ENCODE measurements around the gene CCDC112. TPM values are rescaled to one million over a fixed set of nuclear protein-coding genes. Genes with fewer than 3 reads are reported as not detected.

Gene CCDC112
- total RNA-seq, 1 donor from 2014 or later, result 13.0 TPM

DNA sequence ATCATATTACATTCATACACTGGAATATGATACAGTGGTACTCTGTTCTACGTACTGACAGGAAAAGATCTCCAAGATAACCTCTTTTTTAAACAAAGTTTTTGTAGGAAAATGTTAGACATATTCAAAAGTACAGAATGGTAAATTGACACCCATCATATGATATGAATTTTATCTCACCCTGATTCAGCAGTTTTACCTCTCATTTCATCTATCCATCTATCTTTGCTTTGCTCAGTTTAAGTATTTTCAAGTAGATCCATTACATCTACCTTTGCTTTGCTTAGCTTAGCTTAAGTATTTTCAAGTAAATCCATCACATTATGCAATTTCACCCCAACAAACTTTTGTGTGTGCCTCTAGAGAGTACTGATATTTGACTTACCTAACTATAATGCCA, 14.3 kb downstream of the CCDC112 start:
- Histone ChIP-seq H3K4me2 (ENCODE audit: low read length) (no peak overlapping the region), H3K27ac (ENCODE audit: low read depth, low read length) (no peak overlapping the region), H3K4me3 (ENCODE audit: insufficient read depth, low read depth, low read length) (no peak overlapping the region), H3K9me3 (ENCODE audit: insufficient read depth, low read depth, low read length) (no peaks in the 10 kb centered on the region), H3K27me3 (ENCODE audit: insufficient read depth, low read length) (no peaks in the 10 kb centered on the region), H3K9ac (ENCODE audit: low read length) (no peak overlapping the region), H4K20me1 (ENCODE audit: insufficient read depth, low read length) (peaks cover 8% of the 10 kb centered on the region), H3K4me1 (ENCODE audit: insufficient read depth, low read length) (no peaks in the 10 kb centered on the region), H3K79me2 (ENCODE audit: insufficient read depth, low read length) (peaks cover 9% of the 10 kb centered on the region), H2AFZ (ENCODE audit: low read depth, low read length) (no peak overlapping the region), H3K36me3 (ENCODE audit: insufficient read depth, low read length) (no peaks in the 10 kb centered on the region)
- H3K4me1 Mint-ChIP-seq (ENCODE audit: low read depth, unreplicated experiment), result peaks cover 8% of the 10 kb centered on the region
- FAIRE-seq (no peak), DNase-seq (ENCODE audit: low read depth) (no peak)
- H3K36me3 Mint-ChIP-seq (ENCODE audit: low read depth, unreplicated experiment), result no peaks in the 10 kb centered on the region
- no peaks in the 10 kb centered on the region for H3K9me3 Mint-ChIP-seq (ENCODE audit: unreplicated experiment)
- TF ChIP-seq EZH2 (IDR thresholded peaks at IDR 0.05; ENCODE audit: insufficient read depth, low read length), result no peak
- TF ChIP-seq, protein P1, sequence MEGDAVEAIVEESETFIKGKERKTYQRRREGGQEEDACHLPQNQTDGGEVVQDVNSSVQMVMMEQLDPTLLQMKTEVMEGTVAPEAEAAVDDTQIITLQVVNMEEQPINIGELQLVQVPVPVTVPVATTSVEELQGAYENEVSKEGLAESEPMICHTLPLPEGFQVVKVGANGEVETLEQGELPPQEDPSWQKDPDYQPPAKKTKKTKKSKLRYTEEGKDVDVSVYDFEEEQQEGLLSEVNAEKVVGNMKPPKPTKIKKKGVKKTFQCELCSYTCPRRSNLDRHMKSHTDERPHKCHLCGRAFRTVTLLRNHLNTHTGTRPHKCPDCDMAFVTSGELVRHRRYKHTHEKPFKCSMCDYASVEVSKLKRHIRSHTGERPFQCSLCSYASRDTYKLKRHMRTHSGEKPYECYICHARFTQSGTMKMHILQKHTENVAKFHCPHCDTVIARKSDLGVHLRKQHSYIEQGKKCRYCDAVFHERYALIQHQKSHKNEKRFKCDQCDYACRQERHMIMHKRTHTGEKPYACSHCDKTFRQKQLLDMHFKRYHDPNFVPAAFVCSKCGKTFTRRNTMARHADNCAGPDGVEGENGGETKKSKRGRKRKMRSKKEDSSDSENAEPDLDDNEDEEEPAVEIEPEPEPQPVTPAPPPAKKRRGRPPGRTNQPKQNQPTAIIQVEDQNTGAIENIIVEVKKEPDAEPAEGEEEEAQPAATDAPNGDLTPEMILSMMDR (IDR thresholded peaks at IDR 0.05; ENCODE audit: insufficient read depth, low read depth, low read length), result no peak
- no peak overlapping the region for H3K27ac Mint-ChIP-seq (ENCODE audit: unreplicated experiment)
- H3K4me3 Mint-ChIP-seq (ENCODE audit: unreplicated experiment), result no peak overlapping the region
- H3K27me3 Mint-ChIP-seq (ENCODE audit: low read depth, unreplicated experiment), result no peaks in the 10 kb centered on the region

DNA sequence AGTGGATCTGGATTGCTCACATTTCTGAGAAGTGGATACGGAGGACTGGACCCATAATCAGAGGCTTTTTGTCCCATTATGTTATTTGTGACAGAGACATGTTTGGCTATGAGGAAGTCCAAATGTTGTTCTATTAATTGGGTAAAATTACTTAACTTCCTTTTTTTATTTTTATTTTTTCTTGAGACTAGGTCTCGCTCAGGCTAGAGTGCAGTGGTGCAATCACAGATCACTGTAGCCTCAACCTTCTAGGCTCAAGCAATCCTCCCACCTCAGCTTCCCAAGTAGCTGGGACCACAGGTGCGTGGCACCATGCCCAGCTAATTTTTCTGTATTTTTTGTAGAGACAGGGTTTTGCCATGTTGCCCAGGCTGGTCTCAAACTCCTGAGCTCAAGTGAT, 21.9 kb downstream of the CCDC112 start:
- Mint-ChIP-seq H3K4me3 (ENCODE audit: unreplicated experiment) (no peak overlapping the region), H3K4me1 (ENCODE audit: low read depth, unreplicated experiment) (no peaks in the 10 kb centered on the region), H3K36me3 (ENCODE audit: low read depth, unreplicated experiment) (no peaks in the 10 kb centered on the region), H3K27ac (ENCODE audit: unreplicated experiment) (no peak overlapping the region), H3K9me3 (ENCODE audit: unreplicated experiment) (no peaks in the 10 kb centered on the region), H3K27me3 (ENCODE audit: low read depth, unreplicated experiment) (no peaks in the 10 kb centered on the region)
- no peaks in the 10 kb centered on the region for H3K79me2 ChIP-seq (ENCODE audit: insufficient read depth, low read length)
- H3K4me3 ChIP-seq (ENCODE audit: insufficient read depth, low read depth, low read length), result no peak overlapping the region
- no peak overlapping the region for H3K4me2 ChIP-seq (ENCODE audit: low read length)
- no peaks in the 10 kb centered on the region for H3K4me1 ChIP-seq (ENCODE audit: insufficient read depth, low read length)
- DNase-seq (ENCODE audit: low read depth), result no peak
- no peak for FAIRE-seq
- no peak overlapping the region for H2AFZ ChIP-seq (ENCODE audit: low read depth, low read length)
- H3K9me3 ChIP-seq (ENCODE audit: insufficient read depth, low read depth, low read length), result no peaks in the 10 kb centered on the region
- no peaks in the 10 kb centered on the region for H4K20me1 ChIP-seq (ENCODE audit: insufficient read depth, low read length)
- H3K9ac ChIP-seq (ENCODE audit: low read length), result no peak overlapping the region
- peaks cover 3% of the 10 kb centered on the region for H3K36me3 ChIP-seq (ENCODE audit: insufficient read depth, low read length)
- no peak overlapping the region for H3K27ac ChIP-seq (ENCODE audit: low read depth, low read length)
- no peaks in the 10 kb centered on the region for H3K27me3 ChIP-seq (ENCODE audit: insufficient read depth, low read length)
- TF ChIP-seq EZH2 (IDR thresholded peaks at IDR 0.05; ENCODE audit: insufficient read depth, low read length), result no peak
- TF ChIP-seq, protein P1 (IDR thresholded peaks at IDR 0.05; ENCODE audit: insufficient read depth, low read depth, low read length), result no peak

DNA sequence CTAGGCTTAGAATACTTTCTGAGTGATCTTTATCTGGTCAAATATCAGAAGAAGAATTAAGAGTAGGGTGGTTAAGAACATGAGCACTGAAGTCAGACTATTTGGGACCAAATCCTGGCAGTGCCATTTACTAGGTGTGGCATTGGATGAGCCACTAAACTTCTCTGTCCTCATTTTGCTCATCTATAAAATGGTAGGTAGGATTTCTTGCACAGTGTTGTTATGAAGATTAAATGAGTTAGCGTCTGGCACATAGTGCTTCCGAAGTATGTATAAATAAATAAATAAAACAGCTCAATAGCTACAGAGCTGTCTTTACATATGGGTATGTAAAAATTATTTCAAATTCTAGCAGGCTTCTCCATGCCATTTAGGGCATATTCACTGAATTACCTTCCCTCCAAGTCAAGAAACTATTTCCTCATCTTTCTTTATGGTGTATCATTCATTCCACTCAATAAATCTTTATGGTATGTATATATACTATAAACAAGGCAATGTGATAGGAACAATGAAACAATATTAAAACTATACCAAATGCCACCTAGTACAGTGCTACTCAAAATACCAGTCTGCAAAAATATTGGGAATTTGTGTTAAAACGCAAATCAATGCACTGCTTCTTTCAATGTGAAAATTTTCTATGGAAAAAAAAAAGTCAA, 24.0 kb downstream of the CCDC112 start:
- Mint-ChIP-seq H3K4me1 (ENCODE audit: low read depth, unreplicated experiment) (no peaks in the 10 kb centered on the region), H3K36me3 (ENCODE audit: low read depth, unreplicated experiment) (no peaks in the 10 kb centered on the region), H3K27ac (ENCODE audit: unreplicated experiment) (no peak overlapping the region), H3K4me3 (ENCODE audit: unreplicated experiment) (no peak overlapping the region), H3K9me3 (ENCODE audit: unreplicated experiment) (no peaks in the 10 kb centered on the region), H3K27me3 (ENCODE audit: low read depth, unreplicated experiment) (no peaks in the 10 kb centered on the region)
- no peak overlapping the region for H3K27ac ChIP-seq (ENCODE audit: low read depth, low read length)
- no peak overlapping the region for H3K9ac ChIP-seq (ENCODE audit: low read length)
- H3K4me3 ChIP-seq (ENCODE audit: insufficient read depth, low read depth, low read length), result no peak overlapping the region
- TF ChIP-seq, protein P1 (IDR thresholded peaks at IDR 0.05; ENCODE audit: insufficient read depth, low read depth, low read length), result no peak
- no peak for TF ChIP-seq EZH2 (IDR thresholded peaks at IDR 0.05; ENCODE audit: insufficient read depth, low read length)
- no peaks in the 10 kb centered on the region for H3K4me1 ChIP-seq (ENCODE audit: insufficient read depth, low read length)
- no peak overlapping the region for H3K4me2 ChIP-seq (ENCODE audit: low read length)
- no peaks in the 10 kb centered on the region for H3K9me3 ChIP-seq (ENCODE audit: insufficient read depth, low read depth, low read length)
- no peak overlapping the region for H2AFZ ChIP-seq (ENCODE audit: low read depth, low read length)
- DNase-seq (ENCODE audit: low read depth) (no peak), FAIRE-seq (no peak)
- H3K36me3 ChIP-seq (ENCODE audit: insufficient read depth, low read length), result peaks cover 3% of the 10 kb centered on the region
- no peaks in the 10 kb centered on the region for H3K27me3 ChIP-seq (ENCODE audit: insufficient read depth, low read length)
- H3K79me2 ChIP-seq (ENCODE audit: insufficient read depth, low read length), result no peaks in the 10 kb centered on the region
- H4K20me1 ChIP-seq (ENCODE audit: insufficient read depth, low read length), result no peaks in the 10 kb centered on the region

All from astrocyte (in vitro differentiated cells and primary cell).